GM12878 (cell line): ENCODE data around the gene SFT2D2. TPM values are rescaled to one million over a fixed set of nuclear protein-coding genes. Genes with fewer than 3 reads are reported as not detected.

Experiments
- ASH2L ChIP-seq: fragments of 300-600, 200-600 bp; sonication (generic); IDR thresholded peaks from 2 replicates; pipeline ENCODE4 v1.6.1; 2017; ENCODE audit warnings: low read depth, mild to moderate bottlenecking, borderline replicate concordance
- CHD2 ChIP-seq: IDR thresholded peaks from 2 replicates; pipeline ENCODE4 v1.6.1; 2011; ENCODE audit warnings: low read depth, low read length, improper control_type of control experiment, borderline replicate concordance
- CTCF ChIP-seq, 3 experiments: IDR thresholded peaks in 2 of 3; conservative IDR thresholded peaks in 1 of 3; 2 replicates each; pipeline ENCODE4 v1.5.1; 2011; ENCODE audit warnings: low read depth in 3 of 3, low read length in 3 of 3, mild to moderate bottlenecking in 3 of 3, control low read depth in 2 of 3, moderate library complexity in 2 of 3, inconsistent platforms in 1 of 3, mixed read lengths in 1 of 3; ENCODE audit not compliant: control insufficient read depth in 2 of 3, insufficient read depth in 1 of 3; ENCODE audit errors: extremely low read depth in 1 of 3
- E4F1 ChIP-seq: fragments of 450-650 bp; IDR thresholded peaks from 2 replicates; pipeline ENCODE4 v1.6.1; 2018; ENCODE audit warnings: borderline replicate concordance, mild to moderate bottlenecking; ENCODE audit not compliant: partially characterized antibody
- ESRRA ChIP-seq: IDR thresholded peaks from 2 replicates; pipeline ENCODE4 v1.6.1; 2012; ENCODE audit warnings: mild to moderate bottlenecking, low read length, improper control_type of control experiment
- HDAC2 ChIP-seq: fragments of 200-600 bp; sonication (generic); IDR thresholded peaks from 2 replicates; pipeline ENCODE4 v1.6.1; 2017
- IKZF1 ChIP-seq: fragments of 450-650 bp; conservative IDR thresholded peaks from 2 replicates; pipeline ENCODE4 v1.6.1; 2017; ENCODE audit warnings: antibody characterized with exemption, mild to moderate bottlenecking
- IKZF2 ChIP-seq, 2 experiments: fragments of 450-650 bp; IDR thresholded peaks; 2 replicates each; pipeline ENCODE4 v1.6.1; 2017; ENCODE audit warnings: mild to moderate bottlenecking in 2 of 2, moderate library complexity in 2 of 2
- IRF4 ChIP-seq: IDR thresholded peaks from 2 replicates; pipeline ENCODE4 v1.6.1; 2011; ENCODE audit warnings: low read depth, low read length
- MEF2B ChIP-seq: fragments of 450-650 bp; IDR thresholded peaks from 2 replicates; pipeline ENCODE4 v1.6.1; 2018; ENCODE audit warnings: mild to moderate bottlenecking, moderate library complexity; ENCODE audit not compliant: partially characterized antibody, poor library complexity, severe bottlenecking
- RAD51 ChIP-seq: fragments of 450-650 bp; IDR thresholded peaks from 2 replicates; pipeline ENCODE4 v1.6.1; 2016; ENCODE audit warnings: moderate library complexity, mild to moderate bottlenecking, inconsistent platforms
- SIX5 ChIP-seq: IDR thresholded peaks from 2 replicates; pipeline ENCODE4 v1.6.1; 2011; ENCODE audit warnings: mild to moderate bottlenecking, low read depth, low read length, moderate library complexity; ENCODE audit not compliant: severe bottlenecking
- ZBTB11 ChIP-seq: fragments of 450-650 bp; formaldehyde crosslinking; IDR thresholded peaks from 2 replicates; pipeline ENCODE4 v1.5.0; 2022; ENCODE audit warnings: mild to moderate bottlenecking, missing genetic modification characterization
- ZNF687 ChIP-seq: fragments of 450-650 bp; IDR thresholded peaks from 2 replicates; pipeline ENCODE4 v1.6.1; 2017; ENCODE audit warnings: mild to moderate bottlenecking, moderate library complexity
- polyA plus RNA-seq, 11 experiments: library from polyadenylated mRNA; depleted of rRNA in 4 of 11; unstranded in 6 of 11; stranded (reverse) in 5 of 11; fragments of >200 nt; fragmentation: Nextera tagmentation in 4 of 11; fragmentation: Illumina TruSeq in 1 of 11; extraction: Ambion mirVana in 4 of 11; extraction: Trizol in 1 of 11; gene quantifications; 1 replicate in 1 of 11; 2 replicates in 10 of 11; pipeline versions ENCODE4 v1.2.1 to v1.2.3, GENCODE V29; 2011 to 2016; ENCODE audit warnings: inconsistent platforms in 2 of 11, missing spikeins in 2 of 11, low read depth in 1 of 11
- total RNA-seq, 4 experiments: library from RNA; depleted of rRNA in 3 of 4; stranded (reverse); fragments of >200 nt in 3 of 4; fragmentation: Illumina TruSeq in 1 of 4; extraction: Trizol in 1 of 4; gene quantifications; 2 replicates each; pipeline versions ENCODE4 v1.2.1 to v1.2.3, GENCODE V29; 2013 to 2021

SFT2D2 gene
- total and polyA plus RNA-seq, 10 of the 15 experiments (the other 5 are each of a cell fraction or from before 2014, with no cell fraction given), result 5.6 to 49.6 (median 24.9) TPM

GRCh38 chr1:168225476-168226190 lies at the start of gene SFT2D2 (continued):
- TF ChIP-seq ASH2L, result no peak
- peak; percentile 100 for TF ChIP-seq ZNF687
- no peak for TF ChIP-seq ZBTB11 (CRISPR knock-in tag)
- TF ChIP-seq CHD2, result no peak
- TF ChIP-seq CTCF (IDR thresholded peaks at IDR 0.05 in 2 of 3, conservative IDR thresholded peaks at IDR 0.05 in 1 of 3; ENCODE audit: control insufficient read depth in 2 of 3, extremely low read depth in 1 of 3, insufficient read depth in 1 of 3, low read depth in 3 of 3, low read length in 3 of 3), result no peak
- TF ChIP-seq RAD51, result no peak
- peak; percentile 93; the same call in 1 of the 2 replicates for TF ChIP-seq HDAC2
- TF ChIP-seq SIX5, result no peak
- TF ChIP-seq IKZF2 (IDR thresholded peaks at IDR 0.05), result peak; percentile 37 to 38; a peak in 1 of 4 replicates
- no peak for TF ChIP-seq ESRRA
- peak; percentile 62 for TF ChIP-seq E4F1
- TF ChIP-seq IRF4, result no peak
- peak; percentile 85 for TF ChIP-seq IKZF1
- peak; percentile 79 for TF ChIP-seq MEF2B
